GM19468 (cell line): ENCODE results near the gene MTA2.
"Not testable (repeated sequence)": the region's sequence is repeated elsewhere in the genome, so short reads cannot be mapped to it uniquely, and the experiment has no call there.

Source experiments
- ATAC-seq: cut with Tn5 transposase; IDR thresholded peaks from one replicate; pipeline ENCODE4 v1.9.1; 2021; ENCODE audit warnings: mild to moderate bottlenecking, moderate library complexity, moderate number of reproducible peaks; ENCODE audit not compliant: unreplicated experiment; ENCODE audit errors: extremely low read depth

Gene MTA2

GRCh38 chr11:62570903-62571302 lies 30.8 kb downstream of the MTA2 start:
- not testable (repeated sequence) for ATAC-seq

GRCh38 chr11:62569611-62570010 lies 32.1 kb downstream of the MTA2 start:
- ATAC-seq: no peak

DNA sequence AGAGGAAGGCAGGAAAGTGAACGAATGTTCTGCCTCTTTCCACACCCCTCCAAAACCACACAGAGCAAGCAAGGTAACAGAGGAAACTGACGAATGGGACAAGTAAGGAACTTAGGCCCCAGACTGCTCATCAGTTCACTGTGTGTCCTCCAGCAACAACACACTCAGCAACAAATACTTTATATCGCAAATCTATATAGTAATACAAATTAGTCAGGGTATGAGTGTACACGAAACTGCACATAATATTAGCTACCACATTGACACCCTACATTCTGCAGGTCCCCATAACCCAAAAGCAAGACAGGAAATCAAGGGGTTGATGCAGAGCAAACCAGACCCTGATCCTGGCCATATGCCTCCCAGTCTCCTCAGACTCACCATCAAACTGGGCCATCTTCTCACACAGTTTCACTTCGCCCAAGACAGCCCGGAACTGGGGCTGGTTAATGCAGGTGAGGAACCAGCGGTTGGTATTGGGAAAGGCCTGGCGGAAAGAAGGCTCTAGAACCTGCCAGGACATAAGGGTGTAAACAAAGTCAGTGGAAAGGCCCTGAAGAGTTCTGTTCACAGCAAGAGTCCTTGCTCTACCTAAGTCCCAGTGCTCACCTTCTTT lies 34.5 kb downstream of the MTA2 start:
- ATAC-seq: no peak

DNA sequence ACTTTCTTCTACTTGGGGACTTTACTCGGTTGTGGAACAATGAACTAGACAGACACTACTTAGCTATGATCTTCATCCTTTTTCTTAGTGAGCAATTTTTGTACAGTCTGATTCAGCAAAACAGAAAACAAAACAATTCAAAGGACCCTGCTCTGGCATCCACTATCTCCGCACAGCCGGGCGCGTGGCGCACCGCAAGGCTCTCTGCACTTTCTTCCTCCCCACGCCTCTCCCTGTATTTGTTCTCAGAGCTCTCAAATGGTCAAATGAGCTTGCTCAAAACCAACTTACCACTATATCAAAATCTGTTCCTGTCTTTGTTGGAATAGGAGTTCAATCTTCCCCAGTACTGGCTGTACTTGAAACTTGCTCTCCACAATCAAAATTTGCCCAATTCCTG lies 35.4 kb downstream of the MTA2 start:
- no peak for ATAC-seq

- ATAC-seq: no peak
Measured at GRCh38 chr11:62565100-62565802, 36.4 kb downstream of the MTA2 start.

- ATAC-seq: not testable (repeated sequence)
Measured at GRCh38 chr11:62561677-62562230, 39.9 kb downstream of the MTA2 start.

GRCh38 chr11:62560566-62561103 lies 41.0 kb downstream of the MTA2 start:
- no peak for ATAC-seq

DNA sequence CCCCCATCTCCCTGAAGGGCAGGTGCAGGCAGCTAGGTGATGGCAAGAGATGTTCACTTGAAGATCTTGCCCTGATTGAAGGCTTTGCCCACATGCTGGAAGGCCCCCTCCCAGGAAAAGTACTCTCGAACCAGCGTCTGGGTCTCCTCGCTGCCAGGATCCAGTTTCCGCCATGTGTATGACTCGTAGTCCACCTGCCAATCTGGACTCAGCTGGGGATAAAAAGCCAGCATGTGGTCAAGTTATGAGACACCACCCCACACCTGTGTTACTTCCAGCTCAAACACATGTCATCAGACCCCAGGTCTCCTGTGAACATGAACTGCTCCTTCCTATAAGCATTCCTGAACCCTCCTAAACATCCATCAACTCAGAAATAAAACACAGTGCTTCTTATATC lies 42.0 kb downstream of the MTA2 start:
- ATAC-seq: not testable (repeated sequence)

- no peak for ATAC-seq
Measured at GRCh38 chr11:62559204-62559603, 42.5 kb downstream of the MTA2 start.

DNA sequence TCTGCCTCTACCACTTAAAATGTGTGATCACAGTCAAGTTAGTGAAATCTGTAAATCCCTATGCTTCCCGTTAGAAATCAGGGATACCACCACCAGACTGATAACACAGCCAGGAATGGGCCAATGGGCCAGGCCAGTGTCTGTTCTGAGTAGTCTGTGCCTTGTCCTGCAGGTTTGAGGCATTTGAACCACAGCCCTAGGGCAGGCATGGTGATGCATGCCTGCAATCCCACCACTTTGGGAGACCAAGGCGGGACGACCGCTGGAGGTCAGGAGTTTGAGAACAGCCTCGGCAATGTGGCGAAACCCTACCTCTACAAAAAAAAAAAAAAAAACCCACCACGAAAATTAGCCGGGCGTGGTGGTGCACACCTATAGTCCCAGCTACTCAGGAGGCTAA lies 43.0 kb downstream of the MTA2 start:
- ATAC-seq: no peak

DNA sequence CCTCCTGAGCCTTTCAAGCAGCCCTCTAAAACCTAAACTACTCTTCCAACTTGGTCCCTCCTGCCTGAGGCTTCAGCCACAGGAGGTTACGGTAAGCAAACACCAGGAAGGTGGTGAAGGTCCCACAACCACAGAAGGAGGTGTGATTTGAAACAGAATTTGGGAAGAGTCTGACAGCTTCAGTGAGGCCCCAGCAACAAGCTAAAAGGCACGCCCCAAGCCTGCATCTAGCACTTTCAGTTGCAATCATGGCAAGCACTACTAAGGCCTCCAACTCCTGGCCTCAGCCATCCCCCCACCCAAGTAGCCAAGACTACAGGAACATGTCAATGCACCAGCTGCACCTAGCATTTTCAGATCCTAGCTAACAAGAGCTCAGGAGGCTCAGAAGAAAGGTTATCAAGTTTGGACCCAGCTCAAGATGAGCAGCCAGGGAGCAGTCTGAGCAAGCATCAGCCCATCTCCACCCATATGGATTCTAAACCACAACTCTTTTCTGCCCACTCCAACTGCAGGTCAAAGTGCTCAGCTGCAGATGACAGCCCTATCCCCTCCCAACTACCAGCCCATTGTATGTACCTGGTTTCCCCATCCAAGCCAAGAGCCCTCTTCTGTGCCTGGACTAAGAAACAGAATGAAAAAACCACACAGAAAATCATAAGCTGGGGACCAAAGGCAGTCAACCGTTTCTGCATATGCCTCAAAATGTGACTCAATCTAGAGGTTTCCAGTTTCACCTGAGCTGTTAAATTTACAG lies 44.6 kb downstream of the MTA2 start:
- ATAC-seq: no peak

GRCh38 chr11:62556108-62556874 lies 45.4 kb downstream of the MTA2 start:
- ATAC-seq: no peak

GRCh38 chr11:62555464-62556107 lies 46.1 kb downstream of the MTA2 start:
- ATAC-seq: no peak

DNA sequence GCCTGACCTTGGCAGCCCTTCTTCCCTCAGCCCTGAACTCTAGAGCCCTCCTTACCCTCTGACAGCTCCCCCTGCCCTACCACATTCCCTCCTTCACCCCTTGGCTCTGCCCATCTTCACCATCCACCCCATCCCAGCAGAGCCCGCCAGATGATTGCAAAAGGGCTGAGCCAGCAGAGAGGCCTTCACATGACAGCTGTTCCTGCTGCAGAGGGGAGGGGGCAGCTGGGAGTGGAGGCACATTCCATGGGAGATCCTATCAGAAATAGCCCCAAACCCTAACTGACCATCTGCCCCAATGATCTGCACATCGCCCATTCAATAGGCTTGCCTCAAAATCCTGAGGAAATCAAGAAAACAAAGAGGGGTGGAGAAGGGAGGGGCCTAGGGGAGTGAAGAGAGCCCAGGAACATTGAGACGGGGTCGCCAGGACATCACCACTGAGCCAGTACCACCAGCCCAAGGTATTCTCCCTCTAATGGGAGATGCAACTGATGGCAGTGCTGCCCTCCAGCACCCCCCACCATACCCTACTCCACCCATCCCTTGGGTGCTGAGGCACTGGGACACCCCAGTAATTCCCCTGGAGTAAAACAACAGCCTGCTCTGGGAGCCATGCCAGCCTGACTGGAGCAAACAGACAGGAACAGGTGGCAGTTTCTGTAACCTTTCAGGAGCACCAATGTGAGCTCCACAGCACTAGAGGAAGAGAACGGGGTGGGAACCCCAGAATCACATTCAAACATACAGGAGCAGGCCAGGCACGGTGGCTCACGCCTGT lies 47.1 kb downstream of the MTA2 start:
- no peak for ATAC-seq

- ATAC-seq: no peak
Measured at GRCh38 chr11:62553839-62554361, 47.8 kb downstream of the MTA2 start.

DNA sequence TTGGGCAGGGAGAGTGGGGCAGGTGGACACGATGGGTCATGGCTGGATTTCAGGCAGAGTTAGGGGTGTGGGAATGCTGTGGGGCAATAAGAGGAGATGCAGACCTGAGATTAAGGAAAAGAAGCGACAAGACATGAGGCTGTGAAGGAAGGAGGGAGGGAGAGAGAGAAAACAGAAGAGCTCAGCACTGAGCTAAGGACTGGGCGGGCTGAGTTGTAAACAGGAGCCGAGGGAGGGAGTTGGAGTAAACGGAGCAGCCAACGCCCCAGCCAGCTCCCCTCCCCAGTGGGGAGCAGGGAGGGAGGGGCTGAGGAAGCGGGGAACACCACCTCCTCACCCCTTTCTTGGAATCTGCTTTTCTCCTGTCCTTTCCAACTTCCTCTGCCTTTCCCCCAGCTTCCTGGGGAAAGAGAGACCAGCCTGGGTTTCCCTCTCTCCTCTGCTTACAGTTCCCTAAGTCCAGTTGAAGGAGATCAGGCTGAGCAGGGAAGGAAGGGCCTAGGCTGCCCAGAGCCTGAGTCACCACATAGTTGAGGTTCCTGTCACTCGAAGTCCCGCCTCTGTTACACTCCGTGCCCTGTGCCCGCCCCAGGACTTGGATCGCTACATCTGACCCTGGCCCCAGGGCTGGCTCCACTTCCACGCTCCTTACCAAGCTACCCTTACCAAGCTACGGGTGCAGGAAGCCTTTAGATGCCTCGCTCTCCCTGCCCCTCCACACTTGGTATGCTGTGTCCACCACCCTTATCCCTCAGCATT lies 48.4 kb downstream of the MTA2 start:
- no peak for ATAC-seq

- no peak for ATAC-seq
Measured at GRCh38 chr11:62552485-62553079, 49.1 kb downstream of the MTA2 start.
